Fibroblast of skin of scalp (primary cell): ENCODE measurements around the gene CRELD1.
A peak's percentile ranks its signal among the peaks of the same experiment; 100 is the strongest.

Experiments used
- DNase-seq: peaks from one replicate; pipeline ENCODE4 v3.0.0-alpha.2; 2013

CRELD1 gene

DNA sequence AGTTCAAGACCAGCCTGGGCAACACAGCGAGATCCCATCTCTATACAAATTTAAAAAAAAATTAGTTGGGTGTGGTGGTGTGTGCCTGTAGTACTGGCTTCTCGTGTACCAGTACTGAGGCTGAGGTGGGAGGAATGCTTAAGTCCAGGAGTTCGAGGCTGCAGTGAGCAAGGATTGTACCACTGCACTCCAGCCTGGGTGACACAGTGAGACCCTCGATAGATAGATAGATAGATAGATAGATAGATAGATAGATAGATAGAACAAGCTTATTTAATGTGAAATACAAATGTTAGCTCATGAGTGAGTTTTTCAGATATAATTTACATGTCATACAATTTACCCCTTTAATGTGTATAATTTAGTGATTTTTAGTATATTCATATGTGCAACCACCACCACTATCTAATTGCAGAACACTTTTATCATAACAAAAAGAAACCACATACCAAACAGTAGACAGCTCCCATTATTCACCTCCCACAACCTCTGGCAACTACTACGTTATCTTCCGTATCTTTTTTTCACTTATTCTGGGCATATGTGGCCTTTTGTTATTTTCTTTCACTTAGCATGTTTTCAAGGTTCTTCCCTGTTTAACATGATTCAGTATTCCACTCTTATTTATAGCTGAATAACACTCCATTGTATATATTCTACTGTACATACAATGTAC, 31.7 kb downstream of the CRELD1 start:
- no peak for DNase-seq

DNA sequence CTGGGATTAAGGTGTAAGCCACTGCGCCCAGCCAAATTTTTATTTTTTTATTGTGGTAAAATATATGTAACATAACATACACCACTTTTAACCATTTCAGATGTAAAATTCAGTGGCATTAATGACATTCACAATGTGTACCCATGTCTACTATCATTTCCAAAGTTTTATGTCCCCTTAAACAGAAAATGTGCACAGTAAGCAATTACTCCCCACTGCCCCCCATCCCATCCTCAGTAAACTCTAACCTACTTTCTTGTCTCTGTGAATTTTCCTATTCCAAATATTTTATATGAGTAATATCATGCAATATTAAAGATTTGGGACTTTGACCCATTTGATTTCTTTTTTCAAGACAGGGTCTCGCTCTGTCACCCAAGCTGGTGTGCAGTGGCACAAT, 33.2 kb downstream of the CRELD1 start:
- DNase-seq, result no peak

DNA sequence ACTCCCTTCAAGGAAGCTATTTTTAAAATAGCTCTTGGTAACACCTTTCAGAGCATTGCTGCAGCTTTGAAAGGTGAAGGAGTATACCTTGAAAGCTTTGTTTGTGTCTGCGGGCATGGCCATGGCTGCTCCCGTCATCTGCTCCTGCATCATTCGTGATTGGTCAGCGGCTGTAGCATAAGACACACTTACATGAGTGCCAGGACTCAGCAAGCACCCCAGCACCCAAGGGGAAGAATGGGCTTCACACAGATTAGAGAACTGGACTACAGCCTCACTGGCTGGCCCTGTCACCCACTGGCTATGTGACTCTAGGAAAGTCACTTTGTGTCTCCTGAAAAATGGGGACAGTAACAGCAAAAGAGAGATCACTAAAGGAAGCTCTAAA, 36.0 kb downstream of the CRELD1 start:
- no peak for DNase-seq

DNA sequence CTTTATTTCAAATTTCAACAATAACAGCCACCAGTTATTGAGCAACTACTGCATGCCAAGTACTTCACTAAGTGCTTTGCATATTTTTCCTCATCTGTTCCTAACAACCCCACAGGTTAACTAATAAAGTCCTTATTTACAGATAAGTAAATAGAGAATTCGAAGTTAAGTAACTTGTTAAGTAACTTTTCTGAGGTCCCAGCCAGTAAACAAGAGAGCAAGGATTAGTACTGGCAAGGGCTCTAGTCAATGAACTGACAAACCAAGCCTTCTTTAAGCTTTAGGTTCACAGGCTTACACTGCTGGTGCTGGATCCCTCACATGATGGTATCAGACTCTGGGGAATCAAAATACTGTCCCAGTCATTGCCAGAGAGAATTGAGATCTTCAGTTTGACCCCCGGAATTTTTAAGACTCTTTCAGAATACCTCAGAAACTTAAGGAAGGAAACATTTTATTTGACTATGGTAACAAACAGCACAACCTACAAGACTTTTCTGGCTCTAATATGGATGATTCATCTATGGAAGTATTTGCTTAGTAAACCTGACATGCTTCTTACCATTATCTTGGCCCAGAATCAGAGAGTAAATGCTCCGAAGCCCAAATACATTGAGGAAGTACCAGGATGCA, 36.5 kb downstream of the CRELD1 start:
- DNase-seq, result peak; percentile 20

DNA sequence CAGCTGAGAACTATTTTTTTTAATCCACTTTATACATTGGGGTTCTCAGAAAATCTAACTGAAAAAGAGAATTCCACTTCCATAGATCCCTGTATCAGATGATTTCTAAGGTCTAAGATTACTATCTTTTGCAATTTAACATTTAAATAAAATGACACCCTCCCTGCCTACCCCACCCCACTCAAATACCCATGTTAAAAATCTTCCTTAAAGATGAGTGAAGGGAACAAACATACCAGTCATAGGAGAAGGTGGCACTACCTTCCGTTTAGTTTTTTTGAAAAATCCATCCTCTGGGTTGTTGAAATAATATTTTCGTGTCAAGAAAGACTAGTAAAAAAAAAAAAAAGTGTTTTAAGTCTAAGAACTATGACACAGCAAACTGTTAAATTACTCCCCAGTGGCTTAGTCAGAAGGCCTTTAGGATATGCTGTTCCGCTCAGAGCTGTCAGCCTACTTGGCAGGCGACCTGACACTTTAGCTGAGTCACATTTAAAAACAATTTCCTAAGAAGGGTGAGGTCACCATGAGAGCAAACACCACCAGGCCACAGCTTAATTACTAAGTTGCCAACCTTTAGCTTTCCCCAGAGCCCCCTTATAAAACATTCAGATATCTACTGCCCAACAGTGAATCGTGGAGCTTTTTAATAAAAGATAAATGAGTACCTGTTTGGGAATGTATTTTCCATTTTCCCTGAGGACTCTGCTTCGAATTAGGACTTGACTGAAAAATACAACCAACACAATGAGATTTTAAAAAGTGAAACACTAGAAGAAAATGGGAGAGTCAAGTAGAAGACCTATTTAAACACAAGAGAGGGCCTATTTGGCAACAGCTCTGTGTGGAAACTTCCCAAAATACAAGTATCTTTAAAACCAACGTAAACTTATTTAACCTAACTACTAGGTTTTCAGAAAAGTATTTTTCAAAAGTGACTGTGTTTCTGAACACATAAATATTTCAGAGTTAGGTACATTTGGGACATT, 43.4 kb downstream of the CRELD1 start:
- DNase-seq, result peak; percentile 97

DNA sequence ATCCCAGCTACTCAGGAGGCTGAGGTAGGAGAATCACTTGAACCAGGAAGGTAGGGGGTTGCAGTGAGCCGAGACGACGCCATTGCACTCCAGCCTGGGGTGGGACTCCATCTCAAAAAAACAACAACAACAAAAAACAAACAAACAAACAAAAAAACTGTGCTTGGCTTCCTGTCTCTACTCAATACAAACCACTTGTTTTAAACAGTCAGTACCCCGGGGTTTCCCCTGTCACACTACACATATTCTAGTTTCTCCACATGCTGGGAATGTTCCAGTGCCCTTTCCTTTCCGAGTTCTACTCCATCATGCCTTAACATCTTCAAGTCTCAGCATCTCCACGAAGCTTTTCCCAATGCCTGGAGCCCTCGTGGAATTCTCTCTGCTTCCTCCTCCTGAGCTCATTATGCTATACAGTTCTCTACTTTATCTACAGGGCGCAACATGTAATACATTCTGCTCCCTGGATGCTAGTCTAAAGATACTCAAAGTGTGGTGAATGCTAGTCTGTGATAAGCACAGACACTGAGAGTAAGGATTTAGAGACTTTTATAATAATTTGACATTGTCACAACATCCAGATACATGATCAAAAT, 45.2 kb downstream of the CRELD1 start:
- DNase-seq, result no peak

DNA sequence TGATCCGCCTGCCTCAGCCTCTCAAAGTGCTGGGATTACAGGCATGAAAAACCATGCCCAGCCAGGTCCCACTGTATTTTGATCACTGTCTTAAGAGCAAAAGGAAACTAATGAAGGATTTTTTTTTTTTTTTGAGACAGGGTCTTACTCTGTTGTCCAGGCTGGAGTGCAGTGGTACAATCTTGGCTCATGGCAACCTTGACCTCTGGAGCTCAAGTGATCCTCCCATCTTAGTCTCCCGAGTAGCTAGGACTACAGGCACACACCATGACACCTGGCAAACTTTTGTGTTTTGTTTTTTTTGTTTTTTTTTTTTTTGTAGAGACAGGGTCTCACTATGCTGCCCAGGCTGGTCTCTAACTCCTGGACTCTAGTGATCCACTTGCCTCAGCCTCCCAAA, 46.6 kb downstream of the CRELD1 start:
- no peak for DNase-seq

DNA sequence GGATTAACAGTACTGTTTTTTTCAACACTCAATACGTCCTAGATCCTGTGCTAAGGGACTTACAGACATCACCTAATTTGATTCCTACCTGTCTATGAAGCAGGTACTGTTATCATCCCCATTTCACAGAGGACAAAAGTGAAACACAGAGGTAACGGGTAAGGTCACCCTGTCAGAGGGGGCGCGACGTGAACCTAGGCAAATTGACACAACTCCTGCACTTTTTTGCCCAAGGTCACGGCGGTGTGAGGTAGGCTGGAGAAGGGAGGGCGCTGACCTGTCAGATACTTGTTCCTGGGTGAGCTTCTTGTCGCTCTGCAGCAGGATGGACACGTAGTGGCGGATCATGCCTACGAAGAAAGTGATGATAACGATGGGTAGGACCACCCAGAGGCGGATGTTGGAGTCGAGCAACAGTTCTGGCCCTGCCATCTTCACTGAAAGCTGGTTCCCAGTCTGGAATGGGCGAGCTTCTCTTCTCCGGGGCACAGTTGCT, 52.6 kb downstream of the CRELD1 start:
- no peak for DNase-seq

DNA sequence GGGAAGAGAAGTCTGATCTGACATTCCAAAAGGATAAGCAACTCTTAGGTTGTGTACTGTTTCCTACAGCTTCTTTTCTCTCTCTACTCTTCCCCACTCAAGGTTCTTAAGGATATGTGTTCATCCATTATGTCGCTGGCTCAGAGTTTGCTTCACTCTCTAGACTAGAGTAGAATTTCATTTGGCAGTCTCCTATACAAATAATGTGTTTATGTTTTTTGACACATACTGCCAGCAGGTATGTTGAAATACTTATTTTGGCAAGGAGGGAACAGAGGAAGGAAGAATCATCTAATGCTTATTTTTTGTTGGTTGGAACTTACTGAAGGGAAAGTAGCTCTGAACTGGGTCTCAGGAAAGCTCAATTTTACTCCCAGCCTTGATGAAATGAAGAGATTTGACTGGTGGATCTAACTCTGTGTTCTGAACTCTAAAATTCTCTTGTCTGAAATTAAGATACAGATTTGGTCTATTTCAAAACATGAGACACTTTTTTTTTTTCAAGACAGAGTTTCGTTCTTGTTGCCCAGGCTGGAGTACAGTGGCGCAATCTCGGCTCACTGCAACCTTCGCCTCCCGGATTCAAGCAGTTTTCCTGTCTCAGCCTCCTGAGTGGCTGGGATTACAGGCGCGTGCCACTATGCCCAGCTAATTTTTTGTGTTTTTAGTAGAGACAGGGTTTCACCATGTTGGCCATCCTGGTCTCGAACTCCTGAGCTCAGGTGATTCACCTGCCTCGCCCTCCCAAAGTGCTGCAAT, 60.6 kb downstream of the CRELD1 start:
- no peak for DNase-seq
